Measurements from ENCODE around the gene PLEKHB2. TPM values are rescaled to one million over a fixed set of nuclear protein-coding genes. Genes with fewer than 3 reads are reported as not detected.
"Not testable (repeated sequence)": the region's sequence is repeated elsewhere in the genome, so short reads cannot be mapped to it uniquely, and the experiment has no call there.

The PLEKHB2 gene
- polyA plus RNA-seq, 1 of the 3 experiments (the other 2 are of a cell fraction): 105 TPM

DNA sequence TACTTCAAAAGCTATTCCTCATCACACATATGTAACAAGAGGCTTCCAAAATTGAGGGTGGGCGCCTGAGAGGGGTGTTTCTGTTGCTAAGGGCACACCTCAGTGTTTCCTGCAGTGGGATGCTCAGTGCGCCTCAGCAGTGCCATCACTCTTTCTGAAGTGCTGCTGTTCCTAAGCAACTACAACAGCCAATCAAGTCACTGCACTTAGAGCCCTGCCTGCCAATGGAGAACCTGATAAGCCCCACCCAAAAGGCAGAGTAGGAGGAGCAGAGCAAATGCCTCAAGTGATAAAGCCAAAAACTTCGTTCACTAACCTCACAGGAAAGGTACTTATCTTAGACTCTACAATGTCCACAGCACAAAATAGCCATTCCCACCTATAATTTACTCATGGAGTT, 88.3 kb downstream of the PLEKHB2 start:
- CTCF ChIA-PET; H3K9me2 ChIP-seq; H4K20me1 ChIP-seq (ENCODE audit: insufficient read depth); H3K36me3 ChIP-seq (replicated peaks in 1 of 2; ENCODE audit: control insufficient read depth in 1 of 2, insufficient read depth in 2 of 2, low read length in 1 of 2); H3K27me3 ChIP-seq (ENCODE audit: insufficient read depth); DNase-seq; H3K4me3 ChIP-seq (ENCODE audit: low read depth in 2 of 2, low read length in 1 of 2); H3F3A ChIP-seq (replicated peaks; ENCODE audit: insufficient read depth); POLR2A ChIA-PET; H3K4me2 ChIP-seq; H3K27ac ChIP-seq (ENCODE audit: low read depth in 2 of 2, low read length in 1 of 2); H3K79me2 ChIP-seq (ENCODE audit: insufficient read depth); H3K4me1 ChIP-seq (ENCODE audit: control insufficient read depth in 1 of 2, insufficient read depth in 2 of 2, low read depth in 1 of 2, low read length in 1 of 2); H2AFZ ChIP-seq (ENCODE audit: low read depth); H3K9ac ChIP-seq; H3K9me3 ChIP-seq: not testable (repeated sequence)
- 14% methylated on average over 3 of the region's 3 CpGs for WGBS (ENCODE audit: low lambda C conversion rate)

DNA sequence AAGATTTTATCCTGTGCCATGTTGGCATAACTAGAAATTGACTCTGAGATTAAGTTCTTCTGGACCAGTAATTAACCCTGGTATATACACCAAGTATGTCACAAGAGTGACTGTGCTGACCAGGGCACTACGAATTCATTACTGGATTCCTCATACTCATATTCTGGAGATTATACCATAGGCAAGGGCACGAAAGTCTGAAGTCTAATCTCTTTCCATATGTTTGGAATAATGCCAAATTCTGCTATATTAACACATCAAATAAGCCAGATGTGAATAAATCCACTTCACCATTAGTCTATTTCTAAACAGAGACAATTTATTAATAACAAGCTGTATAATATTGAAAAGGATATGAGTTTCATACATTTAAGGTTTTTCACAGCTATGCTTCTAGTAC, 91.0 kb downstream of the PLEKHB2 start:
- H3K9me2 ChIP-seq; H3K9me3 ChIP-seq; H3F3A ChIP-seq (replicated peaks; ENCODE audit: insufficient read depth); H3K4me1 ChIP-seq (ENCODE audit: control insufficient read depth in 1 of 2, insufficient read depth in 2 of 2, low read depth in 1 of 2, low read length in 1 of 2); H3K27ac ChIP-seq (ENCODE audit: low read depth in 2 of 2, low read length in 1 of 2); H3K4me3 ChIP-seq (ENCODE audit: low read depth in 2 of 2, low read length in 1 of 2); CTCF ChIA-PET; POLR2A ChIA-PET; H3K4me2 ChIP-seq; H3K36me3 ChIP-seq (replicated peaks in 1 of 2; ENCODE audit: control insufficient read depth in 1 of 2, insufficient read depth in 2 of 2, low read length in 1 of 2); H3K27me3 ChIP-seq (ENCODE audit: insufficient read depth); H4K20me1 ChIP-seq (ENCODE audit: insufficient read depth); DNase-seq; H2AFZ ChIP-seq (ENCODE audit: low read depth); H3K9ac ChIP-seq; H3K79me2 ChIP-seq (ENCODE audit: insufficient read depth): not testable (repeated sequence)
- 6% methylated on average over 2 of the region's 2 CpGs for WGBS (ENCODE audit: low lambda C conversion rate)

Small RNA genes lying within 50 kb of the gene (small RNA-seq; reads per million reads assigned to genes)
- 0 reads per million in 7 experiments for gene AC009477.1

Other genes with a start within 250 kb of the PLEKHB2 start
- 72.7 and 84.9 TPM in 2 replicates for gene FAM168B, start 11.9 kb upstream of the PLEKHB2 start, polyA plus RNA-seq (2012; rRNA removed)
- gene POTEE, start 104.2 kb downstream of the PLEKHB2 start, polyA plus RNA-seq (2012; rRNA removed): 0.03 TPM in 1 of 2 replicates, not detected in the other